ENCODE results near the gene DCLK1. TPM values are rescaled to one million over a fixed set of nuclear protein-coding genes. Genes with fewer than 3 reads are reported as not detected.

DCLK1 gene
- total RNA-seq, 2 donors from 2014 or later = 3.8 to 3.9 TPM

- Histone ChIP-seq H3K27me3 (replicated peaks; ENCODE audit: insufficient read depth) (no peaks in the 10 kb centered on the region), H3K9me3 (no peaks in the 10 kb centered on the region), H3K27ac (no peak overlapping the region), H3K36me3 (no peaks in the 10 kb centered on the region), H3K4me3 (no peak overlapping the region), H3K4me1 (replicated peaks) (no peaks in the 10 kb centered on the region)
- DNase-seq (ENCODE audit: low spot score) = no peak
- TF ChIP-seq, protein P1, sequence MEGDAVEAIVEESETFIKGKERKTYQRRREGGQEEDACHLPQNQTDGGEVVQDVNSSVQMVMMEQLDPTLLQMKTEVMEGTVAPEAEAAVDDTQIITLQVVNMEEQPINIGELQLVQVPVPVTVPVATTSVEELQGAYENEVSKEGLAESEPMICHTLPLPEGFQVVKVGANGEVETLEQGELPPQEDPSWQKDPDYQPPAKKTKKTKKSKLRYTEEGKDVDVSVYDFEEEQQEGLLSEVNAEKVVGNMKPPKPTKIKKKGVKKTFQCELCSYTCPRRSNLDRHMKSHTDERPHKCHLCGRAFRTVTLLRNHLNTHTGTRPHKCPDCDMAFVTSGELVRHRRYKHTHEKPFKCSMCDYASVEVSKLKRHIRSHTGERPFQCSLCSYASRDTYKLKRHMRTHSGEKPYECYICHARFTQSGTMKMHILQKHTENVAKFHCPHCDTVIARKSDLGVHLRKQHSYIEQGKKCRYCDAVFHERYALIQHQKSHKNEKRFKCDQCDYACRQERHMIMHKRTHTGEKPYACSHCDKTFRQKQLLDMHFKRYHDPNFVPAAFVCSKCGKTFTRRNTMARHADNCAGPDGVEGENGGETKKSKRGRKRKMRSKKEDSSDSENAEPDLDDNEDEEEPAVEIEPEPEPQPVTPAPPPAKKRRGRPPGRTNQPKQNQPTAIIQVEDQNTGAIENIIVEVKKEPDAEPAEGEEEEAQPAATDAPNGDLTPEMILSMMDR (IDR thresholded peaks at IDR 0.05) = no peak
- no peak for TF ChIP-seq POLR2AphosphoS5 (IDR thresholded peaks at IDR 0.05)
- TF ChIP-seq POLR2A (IDR thresholded peaks at IDR 0.05) = no peak
- 91% methylated on average over 5 of the region's 5 CpGs for WGBS
- intact Hi-C loops (cut with DNase I) = no loop called here
Observed at GRCh38 chr13:35850569-35850968, 280.6 kb downstream of the DCLK1 start.

DNA sequence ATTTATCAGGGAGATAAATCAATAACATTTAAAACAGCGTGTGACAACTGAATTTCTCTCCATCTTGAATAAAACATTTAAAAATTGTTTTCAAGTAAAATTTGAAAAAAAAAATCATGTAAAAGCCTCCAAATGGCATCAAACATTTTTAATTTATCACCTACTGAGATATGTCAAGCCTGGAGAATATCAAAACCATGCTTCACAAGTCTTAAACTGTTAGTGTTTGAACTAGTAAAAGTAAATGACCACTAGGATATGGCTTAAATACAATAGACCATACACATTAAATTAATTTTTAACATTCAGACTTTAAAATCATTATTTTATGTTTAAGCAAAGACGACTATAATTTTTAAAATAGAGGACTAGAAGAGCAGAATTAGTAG is 281.9 kb downstream of the DCLK1 start:
- no peak overlapping the region for H3K27ac ChIP-seq
- intact Hi-C loops (cut with DNase I) = no loop called here
- DNase-seq (ENCODE audit: low spot score) = no peak
- H3K36me3 ChIP-seq = no peaks in the 10 kb centered on the region
- TF ChIP-seq POLR2A (IDR thresholded peaks at IDR 0.05) (no peak), POLR2AphosphoS5 (IDR thresholded peaks at IDR 0.05) (no peak)
- TF ChIP-seq, protein P1 (IDR thresholded peaks at IDR 0.05) = no peak
- no peaks in the 10 kb centered on the region for H3K4me1 ChIP-seq (replicated peaks)
- 76% methylated on average over 2 of the region's 2 CpGs for WGBS
- no peaks in the 10 kb centered on the region for H3K27me3 ChIP-seq (replicated peaks; ENCODE audit: insufficient read depth)
- H3K4me3 ChIP-seq = no peak overlapping the region
- H3K9me3 ChIP-seq = no peaks in the 10 kb centered on the region

DNA sequence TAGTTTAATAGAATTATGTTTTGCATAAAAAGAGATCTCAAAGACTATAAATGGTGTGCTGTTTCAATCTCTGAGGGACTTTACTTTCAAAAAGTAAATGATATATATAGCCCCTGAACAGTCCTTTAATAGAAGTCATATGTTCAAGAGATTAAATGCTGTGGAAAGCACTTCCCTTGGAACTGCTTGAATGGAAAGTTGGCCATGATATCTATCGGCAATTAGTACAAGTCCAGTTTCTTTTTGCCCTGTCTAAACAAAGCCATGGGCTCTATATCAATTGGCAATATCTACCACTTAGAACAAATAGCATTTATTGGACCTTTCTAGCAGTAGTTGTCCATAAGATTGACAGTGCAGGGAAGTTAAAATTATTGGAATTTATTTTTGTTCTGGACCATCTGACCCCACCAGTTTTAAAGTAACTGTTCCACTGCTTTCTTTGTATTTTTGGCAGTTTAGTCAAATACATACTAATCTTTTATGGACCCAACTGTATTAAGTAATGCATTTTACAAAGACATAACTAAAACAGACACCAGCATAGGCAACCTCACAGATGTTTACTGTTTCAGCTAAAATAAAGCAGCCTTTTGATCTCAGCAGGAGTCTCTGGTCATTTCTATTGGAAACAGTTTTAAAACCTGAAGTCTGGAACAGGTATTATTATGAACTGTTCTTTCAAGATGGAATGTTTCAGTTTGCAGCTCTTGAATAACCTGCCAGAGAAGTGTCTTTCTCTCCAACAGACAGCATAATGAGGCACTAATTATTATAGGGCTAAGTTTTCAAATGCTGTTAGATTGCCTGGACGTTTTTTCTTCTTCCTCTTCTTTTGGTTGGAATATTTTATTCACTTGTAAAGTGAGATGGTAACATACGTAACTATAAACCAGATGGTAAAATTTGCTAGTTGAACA is 282.6 kb downstream of the DCLK1 start:
- H3K27me3 ChIP-seq (replicated peaks; ENCODE audit: insufficient read depth) = no peaks in the 10 kb centered on the region
- H3K4me1 ChIP-seq (replicated peaks) = no peaks in the 10 kb centered on the region
- H3K4me3 ChIP-seq = no peak overlapping the region
- intact Hi-C loops (cut with DNase I) = no loop called here
- no peak for DNase-seq (ENCODE audit: low spot score)
- H3K9me3 ChIP-seq = no peaks in the 10 kb centered on the region
- H3K36me3 ChIP-seq = no peaks in the 10 kb centered on the region
- no peak overlapping the region for H3K27ac ChIP-seq
- 31% methylated on average over 3 of the region's 3 CpGs for WGBS
- TF ChIP-seq POLR2A (IDR thresholded peaks at IDR 0.05) = no peak
- TF ChIP-seq POLR2AphosphoS5 (IDR thresholded peaks at IDR 0.05) = no peak
- TF ChIP-seq, protein P1 (IDR thresholded peaks at IDR 0.05) = no peak

GRCh38 chr13:35843272-35843671 is 287.9 kb downstream of the DCLK1 start:
- H3K4me1 ChIP-seq (replicated peaks) = no peaks in the 10 kb centered on the region
- H3K9me3 ChIP-seq = no peaks in the 10 kb centered on the region
- H3K27me3 ChIP-seq (replicated peaks; ENCODE audit: insufficient read depth) = no peaks in the 10 kb centered on the region
- H3K4me3 ChIP-seq = no peak overlapping the region
- H3K27ac ChIP-seq = no peak overlapping the region
- TF ChIP-seq POLR2A (IDR thresholded peaks at IDR 0.05) = no peak
- no peak for TF ChIP-seq POLR2AphosphoS5 (IDR thresholded peaks at IDR 0.05)
- TF ChIP-seq, protein P1 (IDR thresholded peaks at IDR 0.05) = no peak
- H3K36me3 ChIP-seq = no peaks in the 10 kb centered on the region
- intact Hi-C loops (cut with DNase I) = no loop called here
- no peak for DNase-seq (ENCODE audit: low spot score)

GRCh38 chr13:35841060-35841521 is 290.1 kb downstream of the DCLK1 start:
- WGBS = 48% methylated on average over 4 of the region's 4 CpGs
- Histone ChIP-seq H3K4me3 (no peak overlapping the region), H3K36me3 (no peaks in the 10 kb centered on the region), H3K27ac (peak overlapping the region; percentile 7 to 31), H3K9me3 (no peaks in the 10 kb centered on the region), H3K27me3 (replicated peaks; ENCODE audit: insufficient read depth) (no peaks in the 10 kb centered on the region), H3K4me1 (replicated peaks) (no peaks in the 10 kb centered on the region)
- no peak for DNase-seq (ENCODE audit: low spot score)
- intact Hi-C loops (cut with DNase I) = no loop called here
- TF ChIP-seq, protein P1 (IDR thresholded peaks at IDR 0.05) = no peak
- no peak for TF ChIP-seq POLR2A (IDR thresholded peaks at IDR 0.05)
- no peak for TF ChIP-seq POLR2AphosphoS5 (IDR thresholded peaks at IDR 0.05)

All from prostate gland (tissue), 2 donors.